Heart left ventricle (tissue), 13 donors: ENCODE results near the gene EDNRB.

Experiments used
- POLR2A ChIP-seq, 2 donors: fragments of 450-650 bp; IDR thresholded peaks; one replicate each; pipeline ENCODE4 v1.6.1; 2017; ENCODE audit warnings: antibody characterized with exemption in 2 of 2, mild to moderate bottlenecking in 2 of 2, moderate library complexity in 2 of 2
- TF ChIP-seq, protein P1 (sequence below), 12 donors: fragments of 200-600 bp; sonication (generic) in 4 of 12; IDR thresholded peaks; one replicate each; pipeline versions ENCODE4 v1.5.0 to v1.8.0; 2018 to 2022; ENCODE audit warnings: antibody characterized with exemption in 12 of 12, mild to moderate bottlenecking in 5 of 12
- donor health status: ischemic (EF 13 %, LVEDD 7.1; RV severe dilation, severe dysfunction).
- donor health status: DM: no; HTN: yes; CAD: no.
- donor health status: DM: no; HTN: no; CAD: no.
- donor health status: ischemic (EF 25% LVEDD 6.9; RV normal size, moderate dysfunction).
- donor health status: ischemic (EF 25% LVEDD 5.7; RV mildly dilated, moderate dysfunction).
- donor health status: ischemic (EF 35%, LVEDD 5.7; RV mildly dilated, moderate dysfunction).
- donor health status: nonischemic (EF 11% LVEDD 7.7; RV severe dilation, severe dysfunction).
- donor health status: DM: yes; HTN: yes; CAD: no.
- donor health status: PGD.
- donor health status: ischemic (EF 29% LVEDD 5.4; RV normal size, mild dysfunction).
- donor health status: nonischemic (EF 23%, LVEDD 6.1; RV moderate dilation, normal function).

DNA sequence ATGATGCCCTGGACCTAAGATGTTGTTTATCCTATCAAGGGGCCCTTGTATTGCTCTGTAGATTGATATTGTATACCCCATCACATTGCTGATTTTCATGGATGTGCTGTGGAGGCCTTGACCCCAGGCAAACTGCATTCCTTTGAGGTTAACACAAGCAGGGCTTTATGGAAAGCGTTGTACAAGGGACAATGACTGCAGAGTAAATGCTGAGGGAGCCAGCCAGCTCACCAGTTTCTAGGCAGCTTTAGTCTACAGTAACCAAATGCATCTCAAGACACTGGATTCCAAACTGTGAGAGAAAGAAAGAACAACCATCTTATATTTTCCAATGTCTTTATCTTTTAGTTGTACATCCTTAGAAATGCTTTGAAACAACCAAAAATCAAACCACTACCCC lies 34.1 kb upstream of the EDNRB start:
- TF ChIP-seq, protein P1, sequence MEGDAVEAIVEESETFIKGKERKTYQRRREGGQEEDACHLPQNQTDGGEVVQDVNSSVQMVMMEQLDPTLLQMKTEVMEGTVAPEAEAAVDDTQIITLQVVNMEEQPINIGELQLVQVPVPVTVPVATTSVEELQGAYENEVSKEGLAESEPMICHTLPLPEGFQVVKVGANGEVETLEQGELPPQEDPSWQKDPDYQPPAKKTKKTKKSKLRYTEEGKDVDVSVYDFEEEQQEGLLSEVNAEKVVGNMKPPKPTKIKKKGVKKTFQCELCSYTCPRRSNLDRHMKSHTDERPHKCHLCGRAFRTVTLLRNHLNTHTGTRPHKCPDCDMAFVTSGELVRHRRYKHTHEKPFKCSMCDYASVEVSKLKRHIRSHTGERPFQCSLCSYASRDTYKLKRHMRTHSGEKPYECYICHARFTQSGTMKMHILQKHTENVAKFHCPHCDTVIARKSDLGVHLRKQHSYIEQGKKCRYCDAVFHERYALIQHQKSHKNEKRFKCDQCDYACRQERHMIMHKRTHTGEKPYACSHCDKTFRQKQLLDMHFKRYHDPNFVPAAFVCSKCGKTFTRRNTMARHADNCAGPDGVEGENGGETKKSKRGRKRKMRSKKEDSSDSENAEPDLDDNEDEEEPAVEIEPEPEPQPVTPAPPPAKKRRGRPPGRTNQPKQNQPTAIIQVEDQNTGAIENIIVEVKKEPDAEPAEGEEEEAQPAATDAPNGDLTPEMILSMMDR (IDR thresholded peaks at IDR 0.05), result no peak
- TF ChIP-seq POLR2A (IDR thresholded peaks at IDR 0.05), result no peak
